GM18505 (cell line): ENCODE measurements around the gene RTCA.
"Not testable (repeated sequence)": the region's sequence is repeated elsewhere in the genome, so short reads cannot be mapped to it uniquely, and the experiment has no call there.

Source experiments
- ATAC-seq: cut with Tn5 transposase; IDR thresholded peaks from one replicate; pipeline ENCODE4 v1.9.1; 2021; ENCODE audit not compliant: unreplicated experiment
- POLR2A ChIP-seq: IDR thresholded peaks from 4 replicates; pipeline ENCODE4 v1.6.1; 2011; ENCODE audit warnings: borderline replicate concordance; ENCODE audit not compliant: insufficient read depth, insufficient read length; ENCODE audit errors: extremely low read depth

RTCA gene

DNA sequence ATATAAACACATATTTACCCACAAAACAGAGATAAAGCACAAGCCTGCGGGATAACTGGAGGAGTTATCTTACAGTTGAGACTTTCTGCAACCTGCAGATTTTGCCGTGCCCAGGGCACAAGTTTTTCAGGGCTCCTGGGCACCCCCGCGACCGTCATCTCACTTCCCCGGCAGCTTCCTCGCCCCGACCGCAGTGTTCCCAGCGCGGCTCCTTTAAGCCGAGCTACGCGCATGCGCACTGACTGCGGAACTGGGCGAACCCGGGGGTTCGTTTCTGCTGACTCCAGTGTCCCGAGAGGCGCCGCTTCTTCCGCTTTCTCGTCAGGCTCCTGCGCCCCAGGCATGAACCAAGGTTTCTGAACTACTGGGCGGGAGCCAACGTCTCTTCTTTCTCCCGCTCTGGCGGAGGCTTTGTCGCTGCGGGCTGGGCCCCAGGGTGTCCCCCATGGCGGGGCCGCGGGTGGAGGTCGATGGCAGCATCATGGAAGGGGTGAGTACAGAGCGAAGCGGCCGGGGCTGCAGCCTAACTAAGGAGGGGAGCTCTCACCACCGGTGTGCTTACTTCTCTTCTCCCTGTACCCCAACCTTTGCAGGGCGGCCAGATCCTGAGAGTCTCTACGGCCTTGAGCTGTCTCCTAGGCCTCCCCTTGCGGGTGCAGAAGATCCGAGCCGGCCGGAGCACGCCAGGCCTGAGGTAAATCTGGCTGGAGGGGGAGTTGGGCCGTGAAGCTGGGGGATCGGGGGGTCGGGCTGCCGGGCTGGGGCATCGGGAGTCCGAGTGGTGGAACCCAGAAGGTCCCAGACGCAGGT is at the start of gene RTCA:
RTCA (plus strand) TSS at position 286 of the 810 bp plus-strand sequence; CDS start at position 446, 160 bp downstream.
- ATAC-seq, result peak; percentile 98
- peak; percentile 87 for TF ChIP-seq POLR2A

DNA sequence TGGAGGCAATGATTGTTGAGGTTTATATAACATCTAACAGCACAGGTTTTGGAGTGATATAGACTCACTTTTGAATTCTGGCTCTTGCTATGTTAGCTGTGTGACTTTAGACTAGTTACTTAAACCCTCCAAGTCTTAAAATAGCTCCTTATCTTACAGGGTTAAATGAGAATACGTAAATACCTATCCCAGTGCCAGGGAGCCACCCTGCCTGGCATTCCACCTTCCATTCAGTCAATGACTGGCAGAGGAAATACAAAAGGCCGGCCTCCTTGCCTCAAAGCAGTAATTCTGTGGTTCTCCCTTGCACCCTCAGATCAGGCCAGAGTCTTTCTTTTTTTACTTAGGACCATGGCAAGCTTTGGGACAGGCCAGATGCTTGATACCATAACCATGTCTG is 48.2 kb upstream of the RTCA start:
- no peak for ATAC-seq
- no peak for TF ChIP-seq POLR2A

DNA sequence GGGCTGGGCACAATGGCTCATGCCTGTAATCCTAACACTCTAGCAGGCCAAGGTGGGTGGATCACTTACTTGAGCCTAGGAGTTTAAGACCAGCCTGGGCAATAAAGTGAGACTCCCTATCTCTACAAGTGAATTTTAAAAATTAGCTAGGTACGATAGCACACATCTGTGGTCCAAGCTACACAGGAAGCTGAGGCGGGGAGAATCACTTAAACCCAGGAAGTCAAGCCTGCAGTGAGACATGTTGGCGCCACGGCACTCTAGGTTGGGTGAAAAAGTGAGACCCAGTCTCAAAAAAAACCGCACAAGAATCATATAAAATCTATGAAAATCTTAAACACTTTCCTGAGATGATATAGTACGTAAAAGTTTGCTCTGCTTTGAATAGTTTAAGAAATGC is 46.6 kb upstream of the RTCA start:
- ATAC-seq, result no peak
- TF ChIP-seq POLR2A, result no peak

DNA sequence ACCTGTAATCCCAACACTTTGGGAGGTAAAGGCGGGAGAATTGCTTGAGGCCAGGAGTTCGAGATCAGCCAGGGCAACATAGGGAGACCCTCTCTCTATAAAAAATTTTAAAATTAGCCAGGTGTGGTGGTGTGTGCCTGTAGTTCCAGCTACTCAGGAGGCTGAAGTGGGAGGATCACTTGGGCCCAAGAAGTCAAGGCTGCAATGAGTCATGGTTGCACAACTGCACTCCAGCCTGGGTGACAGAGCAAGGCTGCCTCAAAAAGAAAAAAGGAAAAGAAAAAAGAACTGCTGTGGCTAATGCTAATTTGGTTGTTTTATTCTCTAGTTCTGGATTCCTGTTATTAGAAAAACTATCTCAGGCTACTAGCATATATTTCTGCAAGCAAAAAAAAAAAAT is 46.1 kb upstream of the RTCA start:
- no peak for TF ChIP-seq POLR2A
- ATAC-seq, result no peak

DNA sequence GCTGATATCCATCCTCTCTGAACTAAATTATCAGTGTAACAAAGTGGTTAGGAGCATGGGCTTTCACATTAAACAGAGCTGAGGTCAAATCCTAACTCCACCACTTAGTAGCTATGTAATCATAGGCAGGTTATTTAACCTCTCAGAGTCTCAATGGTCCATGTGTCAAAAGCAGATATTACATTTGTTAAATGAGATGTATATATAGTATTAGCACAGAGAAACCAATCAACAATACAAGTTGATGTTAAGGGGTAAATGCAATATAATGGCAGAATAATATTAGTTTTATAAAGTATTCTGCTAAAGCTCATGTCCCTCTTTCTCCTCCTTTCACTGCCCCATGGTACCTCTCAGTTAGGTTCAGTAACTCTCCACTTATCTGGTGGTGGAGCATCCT is 43.6 kb upstream of the RTCA start:
- TF ChIP-seq POLR2A, result no peak
- no peak for ATAC-seq

DNA sequence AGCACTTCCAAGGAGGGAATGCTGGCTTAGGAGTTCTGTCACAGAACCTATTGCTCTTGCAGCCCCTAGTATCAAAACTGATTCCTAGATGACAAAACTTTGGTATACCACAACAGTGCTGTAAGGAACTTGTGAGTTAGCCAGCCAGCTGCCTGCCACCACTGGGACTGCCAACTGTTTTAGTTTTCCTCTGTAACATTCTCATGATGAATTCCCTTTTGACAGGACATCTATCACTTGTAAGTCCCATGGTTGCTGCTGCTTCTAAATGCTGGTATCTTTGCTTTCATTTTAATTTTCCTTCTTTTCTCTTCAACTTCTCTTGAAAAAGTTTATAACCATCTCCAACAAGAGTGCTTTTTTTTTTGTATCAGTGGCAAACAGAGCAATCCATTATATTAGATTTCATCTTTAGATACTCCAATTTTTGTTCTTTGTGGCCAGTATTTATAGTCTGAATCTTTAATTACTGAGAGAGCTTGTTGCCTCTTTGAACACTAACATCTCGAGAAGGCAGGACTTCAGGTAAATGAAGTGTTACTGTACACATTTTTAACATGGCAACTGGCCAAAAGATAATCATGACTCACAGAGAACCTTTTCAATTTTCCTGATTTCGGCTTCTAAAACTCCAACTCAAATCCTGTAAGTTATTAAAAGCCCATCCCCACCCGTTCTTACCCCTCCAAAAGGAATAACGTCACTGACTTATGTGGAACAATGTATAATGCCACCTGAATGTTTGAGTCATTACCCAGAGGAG is 36.2 kb upstream of the RTCA start:
- no peak for ATAC-seq
- no peak for TF ChIP-seq POLR2A

DNA sequence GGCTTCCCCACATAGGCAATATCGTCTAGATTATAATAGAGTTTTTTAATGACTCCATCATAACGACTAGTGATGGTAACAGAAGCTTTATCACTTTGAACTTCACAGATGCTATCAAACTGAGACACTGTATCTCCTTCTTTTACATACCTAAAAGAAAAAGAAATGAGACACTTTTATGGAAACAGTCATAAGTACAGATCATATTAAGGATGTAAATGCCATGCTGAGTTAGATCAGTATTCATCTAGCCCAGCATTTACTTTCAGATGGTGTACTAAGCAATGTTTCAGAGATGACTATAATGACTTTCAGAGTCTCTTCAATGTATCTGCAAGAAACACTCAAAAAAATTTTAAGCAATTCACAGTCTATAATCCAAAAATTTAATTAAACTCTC is 35.3 kb upstream of the RTCA start:
- no peak for ATAC-seq
- no peak for TF ChIP-seq POLR2A

DNA sequence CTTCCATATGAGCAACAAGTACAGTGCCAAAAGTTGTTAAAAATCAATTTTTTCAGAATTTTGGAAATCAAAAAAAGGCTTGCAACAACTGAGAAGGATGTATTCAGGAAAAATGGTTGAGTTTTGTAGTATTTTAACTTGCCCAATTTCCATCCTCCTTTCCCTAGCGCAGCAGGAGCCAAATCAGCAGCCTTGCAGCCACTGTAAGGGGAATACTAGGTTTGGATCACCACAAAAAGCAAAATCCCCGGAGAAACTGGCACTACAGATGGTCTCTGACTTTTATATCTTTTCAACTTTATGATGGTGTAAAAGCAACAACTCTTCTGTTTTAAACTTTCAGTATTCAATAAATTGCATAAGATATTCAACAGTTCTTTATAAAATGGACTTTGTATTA is 34.3 kb upstream of the RTCA start:
- no peak for TF ChIP-seq POLR2A
- no peak for ATAC-seq

DNA sequence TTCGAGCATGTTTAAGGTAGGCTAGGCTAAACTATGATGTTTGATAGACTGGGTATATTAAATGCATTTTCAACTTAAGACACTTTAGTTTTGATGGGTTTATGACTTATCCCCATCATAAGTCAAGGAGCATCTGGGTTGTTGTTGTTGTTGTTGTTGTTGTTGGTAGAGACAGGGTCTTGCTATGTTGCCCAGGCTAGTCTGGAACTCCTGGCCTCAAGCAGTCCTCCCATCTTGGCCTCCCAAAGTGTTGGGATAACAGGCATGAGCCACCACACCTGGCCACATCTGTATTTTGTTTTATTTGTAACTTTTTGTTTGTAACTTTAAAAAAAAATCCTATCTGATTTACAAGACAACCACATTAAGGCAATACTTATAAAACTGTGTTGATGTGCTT is 33.9 kb upstream of the RTCA start:
- ATAC-seq, result no peak
- TF ChIP-seq POLR2A, result no peak

DNA sequence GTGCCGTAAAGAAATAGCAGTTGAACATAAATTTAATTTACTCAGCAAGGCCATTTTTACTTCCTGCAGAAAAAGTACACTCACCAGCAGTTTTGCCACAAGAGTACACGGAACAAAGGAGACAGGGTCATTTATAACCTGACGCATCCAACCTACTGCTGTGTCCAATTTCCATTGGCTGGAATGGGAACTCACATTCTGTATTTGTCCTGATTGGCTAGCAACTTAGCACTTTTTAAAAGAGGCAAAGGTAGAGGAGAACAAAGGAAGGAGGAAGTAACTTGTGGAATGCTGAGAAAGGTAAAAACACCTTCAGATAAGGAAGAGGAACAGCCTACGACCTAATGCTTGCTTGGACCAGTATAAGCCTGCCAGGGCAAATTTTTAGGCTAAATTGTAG is 32.5 kb upstream of the RTCA start:
- not testable (repeated sequence) for ATAC-seq

DNA sequence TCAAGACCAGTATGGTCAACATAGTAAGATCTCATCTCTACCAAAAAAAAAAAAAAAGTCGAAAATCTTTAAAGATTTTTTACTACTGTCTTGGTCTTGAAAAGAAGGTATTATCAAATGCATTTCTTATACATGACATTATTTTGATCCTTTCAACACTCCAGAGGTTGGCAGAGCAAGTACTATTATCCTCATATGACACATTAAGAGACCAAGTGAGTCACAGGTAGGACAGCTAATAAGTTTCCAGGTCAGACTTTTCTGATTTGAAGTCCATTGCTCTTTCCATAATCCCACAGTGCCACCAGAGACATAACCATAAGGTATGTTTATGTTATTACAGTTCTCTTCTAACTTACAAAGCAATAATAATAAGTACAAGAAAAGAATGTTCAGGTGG is 31.6 kb upstream of the RTCA start:
- no peak for TF ChIP-seq POLR2A
- ATAC-seq, result no peak

DNA sequence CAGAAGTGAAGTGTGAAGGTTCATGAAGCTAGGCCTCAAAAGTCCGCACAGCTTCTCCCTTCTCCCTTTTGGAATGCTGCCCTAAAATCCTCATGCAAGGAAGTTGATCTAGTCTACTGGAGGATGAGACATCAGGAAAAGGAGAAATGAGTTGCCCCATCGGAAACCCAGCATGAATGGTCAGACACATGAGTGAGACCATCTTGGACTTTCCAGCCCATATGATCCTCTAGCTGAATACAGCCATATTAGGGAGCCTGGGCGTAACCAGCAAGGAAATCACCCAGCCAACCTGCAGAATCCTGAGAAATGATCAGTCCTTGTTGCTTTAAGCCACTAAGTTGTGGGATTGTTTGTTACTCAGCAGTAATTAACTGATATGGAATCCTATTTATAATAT is 28.9 kb upstream of the RTCA start:
- TF ChIP-seq POLR2A, result no peak
- no peak for ATAC-seq

DNA sequence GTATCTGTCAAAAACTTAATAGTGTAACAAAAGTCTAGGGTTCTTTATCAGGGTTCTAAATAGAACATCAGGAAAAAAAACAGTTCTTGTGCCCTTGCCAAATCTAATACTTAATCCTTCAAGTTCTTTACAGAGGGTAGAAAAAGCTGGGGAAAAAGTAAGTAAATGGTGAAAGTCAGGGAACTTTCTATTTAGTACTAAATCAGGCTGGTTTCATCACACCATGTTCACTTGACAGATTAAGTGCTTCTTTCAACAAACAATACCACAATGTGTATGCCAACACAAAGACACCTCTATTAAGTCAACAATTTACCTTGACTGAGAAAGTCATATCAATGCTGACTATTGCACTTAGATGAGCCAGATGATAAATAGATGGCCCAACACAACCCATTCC is 26.1 kb upstream of the RTCA start:
- no peak for ATAC-seq
- TF ChIP-seq POLR2A, result no peak

DNA sequence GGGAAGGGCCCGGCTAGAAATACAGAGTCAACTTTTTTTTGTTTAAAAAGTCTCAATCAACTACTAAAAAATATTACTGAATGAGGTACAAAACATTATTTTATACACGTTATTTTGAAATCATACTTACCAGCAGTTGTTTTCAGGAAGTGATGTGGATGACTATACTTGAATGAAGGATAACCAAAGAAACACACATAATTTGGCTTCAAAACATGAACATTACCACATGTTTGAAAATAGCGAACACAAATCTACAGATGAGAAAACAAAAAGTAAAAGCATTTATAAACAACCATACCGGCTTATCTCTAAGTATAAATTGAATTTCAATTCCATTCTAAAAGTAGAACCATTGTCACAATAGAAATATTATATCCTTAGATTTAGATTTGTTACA is 25.4 kb upstream of the RTCA start:
- ATAC-seq, result no peak

DNA sequence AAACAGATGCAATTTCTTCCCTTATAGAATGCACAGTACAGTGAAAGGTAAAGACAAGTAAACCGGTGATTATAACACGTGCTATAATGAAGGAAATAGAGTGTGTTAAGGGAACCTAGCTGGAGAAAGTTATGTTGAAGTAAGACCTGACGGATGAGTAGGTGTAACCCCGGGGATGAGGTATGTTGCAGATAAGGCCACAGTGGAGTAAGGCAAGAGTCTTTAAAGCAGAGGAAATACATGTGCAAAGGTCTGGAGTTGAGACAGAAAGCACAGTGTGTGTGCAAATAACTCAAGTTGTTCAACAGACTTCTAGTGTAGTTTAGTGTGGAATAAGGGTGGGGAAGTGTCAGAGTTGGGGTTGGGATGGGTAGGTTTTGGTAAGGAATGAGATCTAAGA is 19.3 kb upstream of the RTCA start:
- TF ChIP-seq POLR2A, result no peak
- ATAC-seq, result no peak

More for the DNA sequence above, 25.4 kb upstream of the RTCA start:
- TF ChIP-seq POLR2A, result no peak

DNA sequence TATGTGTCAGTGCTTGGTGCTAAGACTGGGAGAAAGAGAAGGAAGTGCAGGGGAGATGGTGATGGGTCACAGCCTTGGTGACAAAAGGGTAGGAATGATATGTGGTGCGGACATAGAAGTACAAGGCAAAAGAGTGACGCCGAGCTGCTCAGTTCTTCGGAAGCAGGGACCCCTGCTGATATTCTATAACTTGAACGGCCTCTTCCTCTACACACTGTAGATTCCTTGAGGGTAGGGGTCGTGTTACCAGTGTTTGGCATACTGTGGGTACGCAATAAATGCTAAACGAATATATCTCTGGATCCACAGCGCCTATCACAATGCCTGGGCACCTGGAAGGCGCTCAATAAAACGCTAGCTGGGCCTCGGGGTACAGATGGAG is 16.9 kb upstream of the RTCA start:
- ATAC-seq, result no peak
- TF ChIP-seq POLR2A, result no peak
